ENCODE measurements around the gene PPP2R5C.
"Not testable (repeated sequence)": the region's sequence is repeated elsewhere in the genome, so short reads cannot be mapped to it uniquely, and the experiment has no call there.

PPP2R5C gene

GRCh38 chr14:101761032-101761880, at the start of gene PPP2R5C:
TSS of gene PPP2R5C (plus strand) at chr14:101761709. CDS start at chr14:101761894, 185 bp downstream.
- TF ChIP-seq CTCF (conservative IDR thresholded peaks at IDR 0.05): no peak
- peak within 1 kb of the TSS; percentile 60 for H3K27ac ChIP-seq

- H3K27ac ChIP-seq: not testable (repeated sequence)
These were observed 49.7 kb upstream of the PPP2R5C start for GRCh38 chr14:101711857-101712233.

GRCh38 chr14:101712341-101712740, 49.2 kb upstream of the PPP2R5C start:
- not testable (repeated sequence) for H3K27ac ChIP-seq

GRCh38 chr14:101713091-101713490, 48.4 kb upstream of the PPP2R5C start:
- not testable (repeated sequence) for H3K27ac ChIP-seq

GRCh38 chr14:101713621-101714349, 47.7 kb upstream of the PPP2R5C start:
- H3K27ac ChIP-seq: no peak overlapping the region
- TF ChIP-seq CTCF (conservative IDR thresholded peaks at IDR 0.05): no peak

GRCh38 chr14:101714394-101714793, 47.1 kb upstream of the PPP2R5C start:
- H3K27ac ChIP-seq: no peak overlapping the region
- no peak for TF ChIP-seq CTCF (conservative IDR thresholded peaks at IDR 0.05)

GRCh38 chr14:101715210-101716076, 46.1 kb upstream of the PPP2R5C start:
- H3K27ac ChIP-seq: no peak overlapping the region
- TF ChIP-seq CTCF (conservative IDR thresholded peaks at IDR 0.05): no peak

- no peak overlapping the region for H3K27ac ChIP-seq
- no peak for TF ChIP-seq CTCF (conservative IDR thresholded peaks at IDR 0.05)
These were observed 45.2 kb upstream of the PPP2R5C start for GRCh38 chr14:101716077-101716950.
